ENCODE measurements around the gene TSC22D4. TPM values are rescaled to one million over a fixed set of nuclear protein-coding genes. Genes with fewer than 3 reads are reported as not detected.
"Not testable (repeated sequence)": the region's sequence is repeated elsewhere in the genome, so short reads cannot be mapped to it uniquely, and the experiment has no call there.

TSC22D4 gene
- total RNA-seq, 4 donors from 2014 or later = 26.2 to 51.4 (median 33.1) TPM

- 32% methylated on average over 14 of the region's 14 CpGs for WGBS
- Histone ChIP-seq H3K4me3 (no peak overlapping the region), H3K36me3 (no peaks in the 10 kb centered on the region), H3K9me3 (no peaks in the 10 kb centered on the region), H3K27ac (replicated peaks in 1 of 4) (peak overlapping the region; percentile 51 to 73 (median 54)), H3K27me3 (no peaks in the 10 kb centered on the region), H3K4me1 (peaks cover 6 to 25% (median 20%) of the 10 kb centered on the region in 4 donors)
- DNase-seq (ENCODE audit: extremely low spot score) = no peak
- intact Hi-C loops (cut with DNase I) = no loop called here
- TF ChIP-seq POLR2A (IDR thresholded peaks at IDR 0.05; ENCODE audit: low read depth) = no peak
- peak; percentile 47 to 50 for TF ChIP-seq POLR2AphosphoS5 (IDR thresholded peaks at IDR 0.05)
These were observed 34.4 kb downstream of the TSC22D4 start for GRCh38 chr7:100444311-100445278.

GRCh38 chr7:100443096-100443840 is 35.7 kb downstream of the TSC22D4 start:
- DNase-seq (ENCODE audit: extremely low spot score) = no peak
- TF ChIP-seq POLR2AphosphoS5 (IDR thresholded peaks at IDR 0.05) (no peak), POLR2A (IDR thresholded peaks at IDR 0.05; ENCODE audit: low read depth) (no peak), CTCF (IDR thresholded peaks at IDR 0.05) (no peak), EP300 (IDR thresholded peaks at IDR 0.05) (no peak)
- H3K4me3 ChIP-seq = no peak overlapping the region
- intact Hi-C loops (cut with DNase I) = no loop called here
- H3K27me3 ChIP-seq = no peaks in the 10 kb centered on the region
- peaks cover 0 to 22% (median 18%) of the 10 kb centered on the region in 4 donors for H3K4me1 ChIP-seq
- no peaks in the 10 kb centered on the region for H3K36me3 ChIP-seq
- 94% methylated on average over 9 of the region's 9 CpGs for WGBS
- H3K9me3 ChIP-seq = no peaks in the 10 kb centered on the region
- peak overlapping the region in 3 of 4 donors; percentile 53 to 73 (median 54) for H3K27ac ChIP-seq (replicated peaks in 1 of 4)

GRCh38 chr7:100441641-100442535 is 37.1 kb downstream of the TSC22D4 start:
- H3K9me3 ChIP-seq = no peaks in the 10 kb centered on the region
- no peak for DNase-seq (ENCODE audit: extremely low spot score)
- peaks cover 2 to 25% (median 18%) of the 10 kb centered on the region in 4 donors for H3K4me1 ChIP-seq
- no peaks in the 10 kb centered on the region for H3K27me3 ChIP-seq
- no peaks in the 10 kb centered on the region for H3K36me3 ChIP-seq
- no peak overlapping the region for H3K27ac ChIP-seq (replicated peaks in 1 of 4)
- intact Hi-C loops (cut with DNase I) = no loop called here
- no peak overlapping the region for H3K4me3 ChIP-seq
- WGBS = 91% methylated on average over 11 of the region's 11 CpGs
- TF ChIP-seq POLR2AphosphoS5 (IDR thresholded peaks at IDR 0.05) (no peak), EP300 (IDR thresholded peaks at IDR 0.05) (no peak), CTCF (IDR thresholded peaks at IDR 0.05) (no peak), POLR2A (IDR thresholded peaks at IDR 0.05; ENCODE audit: low read depth) (no peak)

- H3K36me3 ChIP-seq; H3K27ac ChIP-seq (replicated peaks in 1 of 4); intact Hi-C loops (cut with DNase I); H3K9me3 ChIP-seq; DNase-seq (ENCODE audit: extremely low spot score); H3K4me3 ChIP-seq; H3K27me3 ChIP-seq: not testable (repeated sequence)
- WGBS = 91% methylated on average over 7 of the region's 7 CpGs
- peaks cover 15 to 25% (median 20%) of the 10 kb centered on the region in 4 donors for H3K4me1 ChIP-seq
These were observed 39.8 kb downstream of the TSC22D4 start for GRCh38 chr7:100439244-100439643.

- WGBS = 91% methylated on average over 8 of the region's 8 CpGs
- DNase-seq (ENCODE audit: extremely low spot score); intact Hi-C loops (cut with DNase I); H3K27me3 ChIP-seq; H3K27ac ChIP-seq (replicated peaks in 1 of 4); H3K9me3 ChIP-seq; H3K4me3 ChIP-seq: not testable (repeated sequence)
- peaks cover 8 to 11% (median 11%) of the 10 kb centered on the region in 4 donors for H3K36me3 ChIP-seq
- peaks cover 13 to 27% (median 21%) of the 10 kb centered on the region in 4 donors for H3K4me1 ChIP-seq
These were observed 40.3 kb downstream of the TSC22D4 start for GRCh38 chr7:100438731-100439130.
